Suppressor macrophage (primary cell): ENCODE results near the gene RNASE7.

Experiments used
- DNase-seq, 4 experiments: peaks; one replicate each; pipeline ENCODE4 v3.0.0-alpha.2; 2020 to 2022

RNASE7 gene

DNA sequence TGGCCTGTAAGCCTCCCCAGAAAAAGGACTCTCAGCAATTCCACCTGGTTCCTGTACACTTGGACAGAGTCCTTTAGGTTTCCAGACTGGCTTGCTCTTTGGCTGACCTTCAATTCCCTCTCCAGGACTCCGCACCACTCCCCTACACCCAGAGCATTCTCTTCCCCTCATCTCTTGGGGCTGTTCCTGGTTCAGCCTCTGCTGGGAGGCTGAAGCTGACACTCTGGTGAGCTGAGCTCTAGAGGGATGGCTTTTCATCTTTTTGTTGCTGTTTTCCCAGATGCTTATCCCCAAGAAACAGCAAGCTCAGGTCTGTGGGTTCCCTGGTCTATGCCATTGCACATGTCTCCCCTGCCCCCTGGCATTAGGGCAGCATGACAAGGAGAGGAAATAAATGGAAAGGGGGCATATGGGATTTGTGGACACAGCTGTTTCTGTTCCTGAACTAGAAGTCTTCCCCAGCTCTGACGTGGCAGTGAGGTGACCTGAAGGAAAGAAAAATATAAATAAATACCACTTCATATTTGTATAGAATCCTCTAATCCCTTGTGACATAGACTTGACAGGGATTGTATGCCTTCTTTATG is 1.3 kb downstream of the RNASE7 start:
- no peak for DNase-seq

DNA sequence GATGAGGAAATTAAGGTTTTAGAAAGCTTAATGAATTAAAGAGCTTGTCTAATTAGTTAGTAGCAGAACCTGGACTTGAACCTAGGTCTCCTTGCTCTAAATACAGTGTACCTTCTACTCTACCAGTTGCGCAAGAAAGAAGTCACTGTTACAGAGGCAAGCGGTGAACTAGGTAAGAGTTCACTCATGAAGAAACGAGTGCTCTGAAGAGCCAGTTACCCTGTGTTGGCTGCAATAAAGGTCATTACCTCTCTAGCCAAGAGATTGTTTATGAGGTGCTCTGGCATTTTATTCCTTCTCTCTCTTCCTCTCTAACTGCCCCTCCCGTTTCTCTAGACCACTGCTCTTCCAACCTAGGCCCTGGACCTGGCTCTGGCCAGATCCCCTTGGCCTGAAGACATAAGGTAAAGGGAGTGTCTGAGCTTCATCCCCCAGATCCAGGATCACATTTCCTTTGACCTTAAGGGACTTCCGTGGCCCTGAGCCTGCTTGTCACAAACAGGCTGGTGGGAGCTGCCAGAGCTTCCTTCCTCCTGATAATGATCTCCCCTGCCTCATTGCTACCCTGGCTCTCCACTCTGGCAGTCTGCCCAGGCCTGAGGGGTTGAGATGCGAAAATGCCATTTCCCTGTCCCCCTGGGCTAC is 1.9 kb downstream of the RNASE7 start:
- DNase-seq = no peak

DNA sequence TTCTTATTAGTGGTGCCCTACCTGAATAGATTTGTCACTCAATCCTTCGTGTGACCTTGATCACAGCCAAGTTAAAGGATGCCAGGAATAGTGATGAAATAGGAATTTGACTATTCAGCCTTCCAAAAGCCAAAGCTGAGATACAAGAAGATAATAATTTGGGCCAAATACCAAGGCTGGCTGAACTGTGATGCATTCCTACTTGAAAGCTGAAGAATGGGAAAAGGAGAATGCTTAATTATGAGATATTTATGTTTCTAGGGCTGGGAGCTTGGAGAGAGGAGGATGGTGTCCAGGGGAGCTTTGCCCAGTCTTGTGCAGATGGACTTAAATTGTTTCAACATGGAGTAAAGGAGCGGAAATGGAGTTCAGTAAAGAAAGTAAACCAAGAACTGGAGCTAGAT is 5.2 kb downstream of the RNASE7 start:
- no peak for DNase-seq

DNA sequence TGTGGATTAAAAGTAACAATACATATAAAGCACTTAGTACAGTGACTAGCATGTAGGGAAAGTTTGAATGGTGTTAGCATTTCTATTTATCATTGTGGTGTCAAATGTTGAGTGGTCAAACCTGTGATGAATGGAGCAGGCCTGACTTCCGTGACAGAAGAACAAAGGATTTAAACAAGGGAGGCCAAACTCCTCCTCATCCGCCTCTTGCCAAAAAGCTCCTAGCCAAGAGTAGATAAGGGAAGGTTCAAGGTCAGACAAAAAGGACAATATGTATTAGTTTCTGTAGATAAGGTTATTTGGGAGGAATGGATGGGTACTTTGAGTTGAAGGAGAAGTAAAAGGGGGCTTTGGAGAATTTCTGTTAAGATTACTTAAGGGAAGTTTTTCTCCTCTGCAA is 6.5 kb downstream of the RNASE7 start:
- no peak for DNase-seq

DNA sequence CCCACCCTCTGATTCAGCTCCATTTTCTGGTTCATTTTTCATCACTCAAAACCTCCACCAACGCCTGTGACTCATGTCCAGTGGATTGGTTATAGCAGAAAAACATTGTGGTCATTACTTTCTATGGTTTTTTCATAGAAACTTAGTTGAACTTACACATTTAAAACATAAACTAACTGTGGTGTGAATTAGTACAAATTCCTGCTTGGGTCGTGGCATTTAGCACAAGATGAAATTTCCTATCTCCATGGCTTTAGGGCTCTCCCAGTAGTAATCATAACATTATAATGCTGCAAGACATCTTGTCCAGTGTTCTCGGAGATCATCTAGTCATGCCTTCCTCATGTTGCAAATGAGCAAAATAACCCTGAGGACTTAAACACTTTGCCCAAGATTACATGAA is 7.1 kb downstream of the RNASE7 start:
- DNase-seq = no peak

DNA sequence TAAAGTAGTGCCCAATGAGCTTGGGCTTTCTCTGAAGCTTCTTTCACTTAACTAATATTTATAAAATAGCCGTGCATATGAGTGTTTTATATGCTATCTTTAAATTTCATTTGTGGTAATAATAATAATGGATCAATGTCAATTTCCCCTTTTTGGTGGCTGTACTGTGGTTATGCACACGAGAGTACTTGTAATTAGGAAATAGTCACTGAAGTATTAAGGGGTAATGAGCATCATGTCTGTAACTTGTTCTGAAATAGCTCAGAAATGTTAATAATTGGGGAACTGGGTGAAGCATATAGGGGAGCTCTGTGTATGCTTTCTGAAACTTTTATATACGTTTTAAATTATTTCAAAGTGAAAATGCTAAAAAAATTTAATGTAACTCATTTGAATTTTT is 8.4 kb downstream of the RNASE7 start:
- DNase-seq = peak in 1 of 4 experiments; percentile 57

DNA sequence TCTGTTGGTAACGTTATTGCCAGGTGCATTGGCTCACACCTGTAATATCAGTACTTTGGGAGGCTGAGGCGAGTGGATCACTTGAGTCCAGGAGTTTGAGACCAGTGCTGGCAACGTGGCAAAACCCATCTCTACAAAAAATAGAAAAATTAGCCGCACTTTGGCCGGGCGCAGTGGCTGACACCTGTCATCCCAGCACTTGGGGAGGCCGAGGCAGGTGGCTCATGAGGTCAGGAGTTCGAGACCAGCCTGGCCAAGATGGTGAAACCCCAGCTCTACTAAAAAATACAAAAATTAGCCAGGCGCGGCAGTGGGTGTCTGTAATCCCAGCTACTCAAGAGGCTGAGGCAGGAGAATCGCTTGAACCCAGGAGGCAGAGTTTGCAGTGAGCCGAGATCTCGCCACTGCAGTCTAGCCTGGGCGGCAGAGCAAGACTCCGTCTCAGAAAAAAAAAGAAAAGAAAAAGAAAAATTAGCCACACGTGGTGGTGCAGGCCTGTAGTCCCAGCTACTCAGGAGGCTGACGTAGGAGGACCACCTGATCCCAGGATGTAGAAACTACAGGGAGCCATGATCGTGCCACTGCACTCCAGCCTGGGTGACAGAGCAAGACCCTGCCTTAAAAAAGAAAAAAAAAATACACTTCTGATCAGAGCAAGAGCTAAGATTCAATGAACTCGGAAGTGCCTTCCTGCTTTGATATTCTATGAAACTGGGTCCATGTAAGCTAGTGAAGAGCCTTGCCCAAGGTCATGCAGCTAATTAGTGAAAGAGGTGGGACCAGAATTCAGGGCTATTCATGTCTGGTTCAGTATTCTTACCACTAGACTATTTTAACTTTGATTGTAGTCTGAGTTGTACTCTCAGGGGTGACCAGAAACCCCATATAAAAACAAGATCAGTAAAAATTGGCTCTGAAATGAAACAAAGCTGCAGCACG is 11.3 kb downstream of the RNASE7 start:
- DNase-seq = no peak

DNA sequence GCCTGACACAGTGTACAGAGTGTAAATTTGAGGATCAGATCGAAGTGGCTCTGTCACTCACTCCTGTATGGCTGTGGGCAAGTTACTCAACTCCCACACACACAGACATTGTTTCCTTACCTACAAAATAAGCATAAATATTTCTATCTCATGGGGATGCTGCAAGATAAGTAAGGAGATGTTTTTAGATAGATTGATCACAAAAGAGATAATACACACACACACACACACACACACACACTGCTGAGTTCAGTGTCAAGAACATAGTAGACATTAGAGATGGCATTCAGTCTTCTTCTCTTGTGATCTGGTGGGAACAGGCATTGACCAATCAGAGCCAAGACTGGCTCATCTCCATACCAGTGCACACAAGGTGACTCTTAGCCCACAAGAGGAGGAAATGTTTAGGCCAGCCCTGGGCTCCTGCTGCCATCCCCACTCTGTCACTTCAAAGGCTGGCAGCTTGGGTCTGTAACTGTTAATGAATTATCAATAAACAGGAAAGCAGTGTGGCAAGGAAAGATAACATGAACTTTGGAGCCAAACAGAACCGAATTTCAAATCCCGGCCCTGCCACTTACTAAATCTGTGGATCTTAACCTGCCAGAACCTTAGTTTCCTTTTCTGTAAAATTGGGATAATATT is 12.1 kb downstream of the RNASE7 start:
- DNase-seq = no peak

DNA sequence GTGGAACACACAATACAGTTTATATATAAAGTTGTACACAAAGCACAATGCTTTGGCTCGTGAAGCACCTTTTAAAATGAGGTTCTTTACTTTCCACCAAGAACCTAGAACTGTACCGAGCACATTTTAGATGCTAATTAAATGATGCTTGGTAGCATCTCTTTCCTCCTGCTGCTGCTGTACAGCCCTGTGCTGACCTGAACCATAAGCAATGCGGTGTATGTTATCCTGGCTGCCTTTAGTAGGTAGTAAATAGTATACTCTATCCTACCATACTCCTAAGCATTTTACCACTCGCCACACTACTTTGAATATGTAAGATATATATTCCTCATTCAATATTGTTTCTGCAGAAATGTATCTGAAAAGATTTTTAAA is 12.6 kb downstream of the RNASE7 start:
- DNase-seq = no peak

DNA sequence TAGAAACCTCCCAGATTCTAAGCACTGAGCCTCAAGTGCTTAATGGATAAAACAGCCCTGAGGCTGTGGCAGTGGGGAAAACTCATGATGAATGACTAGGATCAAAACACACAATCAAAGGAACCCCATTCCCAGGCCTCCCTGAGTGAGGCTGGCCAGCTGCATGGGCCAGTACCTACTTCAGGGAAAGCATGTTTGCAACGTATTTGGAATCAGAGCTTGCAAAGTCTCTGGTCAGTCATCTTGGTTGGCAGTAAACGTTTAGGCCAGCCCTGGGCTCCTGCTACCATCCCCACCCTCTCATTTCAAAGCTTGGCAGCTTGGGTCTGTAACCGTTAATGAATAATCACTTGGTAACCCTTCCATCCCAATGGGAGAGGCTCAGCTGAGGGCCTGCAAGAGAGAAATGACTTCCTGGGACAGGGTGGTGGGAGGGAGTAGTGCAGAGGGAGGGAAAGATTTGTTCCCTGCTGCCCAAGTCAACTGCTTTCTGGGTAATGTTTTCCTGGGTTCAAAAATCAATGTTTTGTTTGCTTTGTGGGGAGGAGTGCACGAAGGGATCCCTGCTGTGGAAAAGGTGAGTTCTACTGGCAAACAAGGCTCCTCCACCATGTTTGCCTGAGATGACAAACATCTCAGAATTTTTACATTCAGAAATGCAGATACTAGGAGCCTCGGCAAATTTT is 13.4 kb downstream of the RNASE7 start:
- DNase-seq = no peak

DNA sequence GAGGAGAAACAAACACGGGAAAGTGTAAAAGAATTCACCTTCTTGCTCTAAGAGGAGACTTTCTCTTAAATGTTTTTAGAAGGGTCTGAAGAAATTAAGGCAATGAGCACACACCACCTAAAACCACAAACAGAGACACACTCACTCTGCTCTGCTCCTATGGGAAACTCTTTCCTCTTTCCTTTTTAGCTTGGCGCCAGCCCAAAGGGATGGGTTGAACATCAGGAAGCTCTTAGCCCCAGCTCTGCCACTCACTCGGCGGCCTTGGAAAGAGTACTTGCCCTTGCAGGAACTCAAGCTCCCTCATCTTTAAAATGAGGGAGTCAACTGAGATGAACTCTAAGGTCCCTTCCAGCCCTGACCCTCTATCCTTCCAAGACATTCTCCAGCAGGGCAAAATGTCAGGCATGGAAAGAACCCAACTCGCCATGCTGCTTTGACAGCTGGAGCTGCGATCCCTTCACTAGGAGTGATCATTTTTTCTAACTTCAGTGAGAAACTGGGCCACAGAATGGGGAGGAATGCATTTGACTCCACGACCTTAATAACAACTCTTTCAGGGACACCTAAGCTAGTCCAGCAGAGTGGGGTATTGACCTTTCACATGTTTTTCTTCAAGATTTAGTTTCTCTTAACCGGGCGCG is 14.5 kb downstream of the RNASE7 start:
- DNase-seq = no peak

DNA sequence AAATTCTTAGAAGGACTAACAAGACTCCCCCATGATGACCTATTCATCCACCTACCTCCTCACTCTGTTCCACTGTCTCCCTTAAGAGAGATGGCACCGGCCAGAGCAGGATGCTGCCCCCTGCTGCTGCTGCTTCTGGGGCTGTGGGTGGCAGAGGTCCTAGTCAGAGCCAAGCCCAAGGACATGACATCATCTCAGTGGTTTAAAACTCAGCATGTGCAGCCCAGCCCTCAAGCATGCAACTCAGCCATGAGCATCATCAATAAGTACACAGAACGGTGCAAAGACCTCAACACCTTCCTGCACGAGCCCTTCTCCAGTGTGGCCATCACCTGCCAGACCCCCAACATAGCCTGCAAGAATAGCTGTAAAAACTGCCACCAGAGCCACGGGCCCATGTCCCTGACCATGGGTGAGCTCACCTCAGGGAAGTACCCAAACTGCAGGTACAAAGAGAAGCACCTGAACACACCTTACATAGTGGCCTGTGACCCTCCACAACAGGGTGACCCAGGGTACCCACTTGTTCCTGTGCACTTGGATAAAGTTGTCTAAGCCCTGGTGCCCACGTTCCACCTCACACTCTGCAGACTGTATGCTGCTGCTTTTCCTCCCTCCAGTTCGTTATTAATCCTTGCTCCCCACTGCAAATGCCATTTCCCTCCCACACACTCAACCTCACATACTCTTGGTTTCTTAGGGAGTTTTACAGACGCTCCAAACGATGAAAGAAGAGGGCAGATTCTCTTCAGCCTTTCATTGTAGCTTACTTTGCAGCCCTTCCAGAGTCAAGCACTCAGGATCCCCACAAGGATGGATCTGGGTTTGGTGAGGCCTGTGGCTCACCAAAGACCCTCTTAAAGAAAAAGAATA is 15.9 kb downstream of the RNASE7 start, which contains the start of gene RNASE8:
Gene RNASE8, plus strand, starts transcription at position 20 of the 873 bp plus-strand sequence. Its CDS starts 71 bp downstream, at position 91.
- peak; percentile 35 to 77 (median 62) for DNase-seq

DNA sequence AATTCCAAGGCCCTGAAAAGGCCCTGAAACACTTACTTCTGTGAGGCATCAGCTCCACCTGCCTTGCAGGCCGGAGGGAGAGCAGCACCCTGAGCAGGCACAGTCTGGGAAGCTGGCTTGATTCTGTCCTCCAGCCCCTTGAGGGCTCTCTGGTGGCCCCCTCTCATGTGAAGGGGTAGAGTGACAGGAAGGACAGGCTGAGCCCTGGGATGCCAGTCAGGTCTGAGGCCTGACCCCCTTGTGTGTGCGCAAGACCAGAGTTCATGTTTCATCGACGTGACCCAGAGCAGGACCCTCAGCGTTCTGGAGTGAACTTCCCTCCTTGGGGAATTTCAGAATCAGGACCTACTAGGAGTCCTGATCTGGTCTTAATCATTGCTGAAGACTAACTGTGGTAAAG is 16.7 kb downstream of the RNASE7 start:
- no peak for DNase-seq

DNA sequence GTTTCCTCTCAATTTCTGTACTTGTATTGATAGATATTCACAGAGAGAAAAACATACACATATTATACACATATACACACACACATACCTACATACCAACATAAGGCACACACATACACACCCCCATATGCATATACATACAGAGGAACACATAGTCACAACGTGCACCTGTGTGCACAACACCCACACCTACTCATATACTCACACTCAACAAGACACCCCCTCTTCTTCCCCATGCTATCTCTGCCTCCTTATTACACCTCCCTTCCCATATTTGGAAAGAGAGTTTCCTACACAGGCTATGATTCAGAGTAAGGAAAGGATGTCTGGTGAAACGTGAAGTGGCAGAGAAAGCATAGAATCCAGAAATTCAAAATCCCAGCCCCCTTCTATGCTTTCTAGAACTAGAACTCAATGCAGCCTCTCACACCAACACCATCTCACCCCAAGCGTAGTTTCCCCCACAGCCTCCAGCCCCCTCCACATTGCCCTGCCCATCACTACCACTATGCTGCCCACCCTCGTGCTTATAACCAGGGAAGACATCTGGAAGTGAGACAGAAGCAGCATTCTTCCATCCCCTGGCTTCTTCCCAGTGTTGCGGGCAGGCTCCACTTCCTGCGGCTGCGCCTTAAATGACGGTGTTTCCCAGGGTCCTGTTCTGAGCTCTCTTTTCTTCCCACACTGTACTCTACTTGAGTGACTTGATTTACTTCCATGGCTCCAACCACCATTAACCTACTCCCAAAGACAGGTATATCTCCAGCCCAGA is 17.9 kb downstream of the RNASE7 start:
- DNase-seq = no peak

DNA sequence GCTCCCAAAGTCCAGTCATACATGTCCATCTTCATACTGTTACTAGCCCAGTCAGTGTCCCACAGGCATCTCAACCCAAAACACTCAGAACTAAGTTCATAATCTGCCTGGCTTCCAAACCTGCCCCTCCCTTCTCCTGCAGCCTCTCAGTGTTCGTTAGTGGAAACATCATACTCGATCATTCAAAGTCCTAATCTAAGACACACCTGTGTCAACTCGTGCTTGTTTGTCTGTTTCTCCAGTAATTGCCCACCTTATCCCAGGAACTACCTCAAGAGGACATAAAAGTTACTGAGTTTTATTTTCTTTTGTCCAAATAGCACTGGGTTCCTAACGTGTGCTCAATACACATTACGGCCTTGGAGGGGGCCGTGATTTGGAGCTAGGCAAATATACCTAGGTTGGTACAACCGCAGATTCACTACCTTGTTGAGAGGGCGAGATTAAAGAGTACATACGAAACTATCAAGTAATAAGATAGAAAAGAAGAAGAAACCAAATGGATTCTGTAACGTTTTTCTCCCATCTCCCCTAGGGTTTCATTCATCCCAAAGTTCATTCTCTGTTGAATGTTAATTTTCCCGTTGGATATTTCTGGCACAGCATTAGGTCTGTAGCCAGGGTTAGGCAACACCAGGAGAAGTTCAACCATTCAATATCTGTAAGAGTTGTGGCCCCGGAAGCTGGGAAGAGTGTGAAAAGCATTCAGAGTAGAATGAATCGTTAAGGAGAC is 18.6 kb downstream of the RNASE7 start:
- no peak for DNase-seq

DNA sequence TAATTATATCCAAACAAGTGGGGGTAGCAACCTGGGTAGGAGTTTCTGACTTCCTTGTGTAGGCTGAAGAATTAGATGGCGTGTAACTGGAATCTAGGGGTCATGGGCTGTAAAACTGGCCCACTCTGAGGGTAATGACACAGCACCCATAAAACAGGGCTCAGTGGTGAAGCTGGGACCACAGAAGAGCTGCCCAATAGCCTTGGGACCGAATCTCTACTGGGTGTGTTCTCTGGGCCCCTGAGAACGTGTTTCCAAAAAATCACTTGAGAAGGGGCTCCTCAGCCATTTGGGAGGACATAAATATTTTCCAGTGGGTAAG is 19.1 kb downstream of the RNASE7 start:
- DNase-seq = no peak

DNA sequence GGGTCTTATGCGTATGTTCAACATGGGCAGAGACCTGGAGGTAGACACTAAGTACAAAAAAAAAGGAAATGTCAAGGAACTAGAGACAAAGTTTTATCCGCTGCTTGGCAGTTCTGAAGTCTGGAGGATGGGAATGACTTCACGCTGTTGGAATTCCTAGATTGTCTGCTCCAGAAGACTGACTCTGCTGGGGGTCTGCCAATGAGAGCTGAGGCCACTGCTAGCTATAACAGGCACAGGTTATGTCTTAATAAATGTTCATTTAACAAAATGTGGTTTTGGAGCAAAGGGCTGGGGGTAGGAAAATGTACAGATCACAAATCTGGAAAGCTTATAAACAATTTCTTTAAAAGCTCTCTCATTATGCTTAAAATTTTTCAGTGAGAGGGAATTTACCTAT is 21.3 kb downstream of the RNASE7 start:
- DNase-seq = no peak

DNA sequence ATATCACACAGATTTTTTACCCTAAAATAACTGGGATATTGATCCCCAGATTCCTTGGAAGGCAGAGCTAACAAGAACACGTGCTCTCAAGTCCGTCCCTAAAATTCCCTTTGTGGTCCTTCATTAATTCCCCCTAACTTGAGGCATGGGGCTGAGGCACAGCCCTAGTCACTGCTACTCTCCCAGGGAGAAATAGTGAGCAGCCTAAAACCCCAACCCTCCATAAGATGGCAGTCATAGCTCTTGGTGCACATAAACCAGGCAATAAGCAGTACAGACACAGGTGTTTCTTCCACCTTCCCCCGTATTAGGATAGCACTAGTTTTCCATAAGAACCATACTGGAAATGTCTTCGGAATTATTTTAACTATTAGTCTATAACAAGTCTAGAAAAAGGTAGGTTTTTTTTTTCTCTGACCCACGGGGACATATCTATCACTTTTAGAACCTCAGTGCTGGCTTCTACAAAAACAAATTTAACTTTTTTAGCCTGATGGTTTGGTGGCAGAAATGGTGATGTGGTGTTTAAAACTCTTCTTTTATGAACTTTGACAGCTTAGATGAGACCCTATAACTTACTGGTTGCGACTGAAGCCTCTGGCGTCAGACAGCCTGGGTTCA is 24.8 kb downstream of the RNASE7 start:
- DNase-seq = peak in 1 of 4 experiments; percentile 28
